Stimulated activated CD8-positive, alpha-beta memory T cell treated with anti-CD3 and anti-CD28 coated beads, Interleukin-15, amount 100 ng/mL, for 1 hour (primary cell): ENCODE results near the gene SLC40A1.
"Not testable (repeated sequence)": the region's sequence is repeated elsewhere in the genome, so short reads cannot be mapped to it uniquely, and the experiment has no call there.

Experiments
- DNase-seq: peaks from one replicate; pipeline ENCODE4 v3.0.0-alpha.2; 2020; ENCODE audit warnings: low read depth

The SLC40A1 gene

GRCh38 chr2:189580658-189581353, at the start of gene SLC40A1:
TSS of gene SLC40A1 (minus strand) at chr2:189580786. CDS start at chr2:189580460, 326 bp downstream.
- DNase-seq: no peak

- DNase-seq: no peak
Observed at GRCh38 chr2:189629531-189630453, 49.2 kb upstream of the SLC40A1 start.

- no peak for DNase-seq
Observed at GRCh38 chr2:189628817-189629530, 48.4 kb upstream of the SLC40A1 start.

DNA sequence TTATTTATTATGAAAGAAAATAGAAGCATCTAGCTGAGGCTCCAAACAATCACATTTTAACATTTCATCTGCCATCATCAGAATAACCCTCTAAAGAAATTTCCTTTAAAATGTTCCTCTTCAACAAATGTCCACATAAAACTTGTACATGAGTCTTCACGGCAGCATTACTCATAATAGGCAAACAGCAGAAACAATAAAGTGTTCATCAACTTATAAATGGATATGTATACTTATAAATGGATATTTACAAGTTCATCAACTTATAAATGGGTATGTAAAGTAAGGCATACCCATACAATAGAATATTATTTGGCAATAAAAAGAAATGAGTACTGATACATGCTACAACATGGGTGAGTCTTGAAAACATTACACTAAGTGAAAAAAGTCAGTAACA, 47.2 kb upstream of the SLC40A1 start:
- no peak for DNase-seq

DNA sequence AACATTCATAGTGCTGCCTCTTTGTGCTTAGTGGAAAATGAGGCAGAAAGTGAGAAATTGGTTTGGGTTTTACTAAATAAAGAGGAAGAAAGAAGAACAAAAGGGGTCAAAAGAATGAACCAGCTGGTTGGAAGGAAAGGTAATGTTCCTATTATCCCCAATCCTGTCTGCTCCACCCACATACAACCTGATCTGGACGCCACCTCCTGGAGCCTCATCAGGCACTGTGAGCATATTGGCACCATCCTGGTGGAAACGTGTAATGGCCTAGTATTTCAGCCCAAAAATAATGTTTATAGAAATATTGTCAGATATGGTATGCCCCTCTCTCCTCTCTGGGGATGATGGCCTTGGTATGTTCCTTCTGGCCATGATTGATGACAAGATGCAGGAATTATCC, 45.0 kb upstream of the SLC40A1 start:
- DNase-seq: no peak

DNA sequence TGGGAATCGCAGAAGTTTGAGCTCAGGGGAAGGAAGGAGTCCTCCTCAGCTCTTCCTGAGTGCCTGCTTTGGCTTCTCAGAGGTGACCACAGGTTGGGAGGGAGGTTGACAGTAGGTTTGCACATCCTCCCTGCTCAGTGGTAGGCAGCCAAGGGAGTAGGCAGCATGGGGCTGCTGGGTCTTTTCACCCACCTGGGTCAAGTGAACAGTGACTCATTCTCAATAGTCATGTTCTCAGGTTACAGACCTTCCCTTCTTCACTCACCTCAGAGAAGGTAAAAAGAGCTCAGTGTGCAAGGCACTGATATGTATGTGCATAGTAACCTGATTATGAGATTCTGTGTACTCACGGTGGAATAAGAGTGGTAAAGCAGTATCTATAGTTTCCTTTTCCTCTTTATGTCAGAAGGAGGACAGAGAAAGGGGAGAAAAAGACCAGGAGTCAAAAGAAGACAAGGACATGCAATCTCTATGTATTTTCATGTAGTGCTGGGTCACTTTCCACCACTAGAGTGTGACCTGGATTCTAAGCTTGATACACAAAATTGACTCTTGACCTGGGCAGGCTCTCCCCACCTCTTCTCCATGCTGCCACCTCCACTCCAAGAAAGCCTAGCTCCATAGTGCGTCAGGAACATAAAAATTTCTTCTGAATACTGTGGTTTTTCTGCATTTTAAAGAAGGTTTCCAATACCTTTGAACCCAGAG, 44.2 kb upstream of the SLC40A1 start:
- no peak for DNase-seq

DNA sequence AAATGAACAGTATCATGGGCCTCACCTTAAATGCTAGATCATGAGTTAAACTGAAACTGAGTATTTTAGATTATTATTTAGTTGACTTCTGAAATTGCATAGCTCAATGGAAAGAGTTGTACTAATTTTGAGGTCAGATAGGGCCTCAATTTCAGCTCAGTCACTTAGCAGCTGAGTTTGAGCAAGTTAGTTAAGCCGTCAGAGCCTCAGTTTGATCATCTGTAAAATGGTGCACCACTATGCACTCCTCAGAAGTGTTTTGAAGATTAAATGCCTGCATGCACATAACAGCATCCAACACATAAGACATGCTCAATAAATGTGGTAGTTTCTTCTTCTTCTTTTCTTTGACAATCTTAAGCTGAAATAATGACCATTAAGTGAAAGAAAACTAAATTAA, 42.5 kb upstream of the SLC40A1 start:
- no peak for DNase-seq

DNA sequence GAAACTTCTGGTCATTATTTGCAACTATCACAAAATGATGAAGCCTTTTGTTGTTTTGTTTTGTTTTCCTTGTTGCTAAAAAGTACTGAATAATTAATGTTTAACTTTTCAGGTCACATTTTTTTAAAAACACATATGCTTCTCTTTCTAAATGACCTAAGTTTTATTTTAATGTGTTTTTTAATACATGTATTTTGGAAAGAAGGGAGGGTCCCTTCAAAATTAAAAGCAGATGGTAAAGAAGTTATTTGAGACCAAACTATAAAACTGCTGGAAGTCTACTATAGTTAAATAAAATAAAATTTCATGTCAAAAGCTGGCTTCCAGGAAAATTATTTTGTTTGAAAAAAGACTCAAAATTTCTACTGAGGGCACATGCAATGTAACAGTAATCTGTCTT, 41.2 kb upstream of the SLC40A1 start:
- DNase-seq: no peak

GRCh38 chr2:189618197-189618596, 37.6 kb upstream of the SLC40A1 start:
- no peak for DNase-seq

DNA sequence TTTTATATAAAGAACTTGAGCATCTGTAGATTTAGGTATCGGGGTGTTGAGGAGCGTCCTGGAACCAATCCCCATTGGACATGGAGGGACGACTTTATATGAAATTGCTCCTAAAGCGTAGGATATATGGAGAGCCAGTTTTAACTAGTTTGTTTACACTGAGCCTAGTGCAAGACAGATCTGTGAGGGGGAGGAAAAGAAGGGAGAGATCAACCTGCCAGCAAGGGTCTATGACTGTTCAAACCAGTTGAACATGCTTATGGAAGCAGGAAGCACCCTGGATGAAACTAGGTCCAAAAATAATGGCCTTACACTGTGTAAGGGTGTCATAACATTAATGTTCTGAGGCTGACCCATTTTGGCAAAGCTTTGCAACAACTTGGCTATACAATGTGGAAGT, 34.0 kb upstream of the SLC40A1 start:
- no peak for DNase-seq

DNA sequence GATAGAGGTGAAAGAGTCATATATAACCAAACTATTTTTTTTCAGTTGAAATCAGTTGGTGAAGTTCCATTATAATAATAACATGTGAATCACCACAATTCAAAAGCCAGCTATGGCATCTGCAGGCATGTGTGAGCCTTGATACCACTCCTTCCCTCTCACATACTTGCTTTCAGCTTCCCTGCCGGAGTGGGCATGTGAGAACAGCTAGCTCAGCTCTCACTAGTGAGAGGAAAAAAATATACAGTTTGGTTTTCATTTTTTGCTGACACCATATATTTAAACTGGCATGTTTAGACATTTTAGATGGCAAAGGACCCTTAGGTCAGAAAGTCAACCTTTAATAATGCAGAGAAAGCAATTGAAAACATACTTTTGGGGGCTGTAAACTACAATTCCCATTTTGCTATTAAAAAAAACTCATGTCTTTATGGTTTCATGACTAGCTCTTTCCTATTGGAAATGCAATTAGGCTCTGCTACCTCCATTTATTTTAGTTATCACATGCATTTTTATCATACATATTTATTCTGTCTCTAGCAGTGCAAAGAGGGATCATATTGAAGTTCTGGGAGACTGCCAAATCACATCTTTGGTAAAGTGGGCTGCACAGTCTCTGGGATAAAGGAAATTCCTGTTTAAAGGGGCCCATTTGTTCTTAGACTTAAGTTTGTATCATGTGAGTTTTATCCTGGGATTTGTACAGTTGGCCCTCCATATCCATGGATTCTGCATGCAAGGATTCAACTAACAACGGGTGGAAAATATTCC, 33.2 kb upstream of the SLC40A1 start:
- DNase-seq: no peak

DNA sequence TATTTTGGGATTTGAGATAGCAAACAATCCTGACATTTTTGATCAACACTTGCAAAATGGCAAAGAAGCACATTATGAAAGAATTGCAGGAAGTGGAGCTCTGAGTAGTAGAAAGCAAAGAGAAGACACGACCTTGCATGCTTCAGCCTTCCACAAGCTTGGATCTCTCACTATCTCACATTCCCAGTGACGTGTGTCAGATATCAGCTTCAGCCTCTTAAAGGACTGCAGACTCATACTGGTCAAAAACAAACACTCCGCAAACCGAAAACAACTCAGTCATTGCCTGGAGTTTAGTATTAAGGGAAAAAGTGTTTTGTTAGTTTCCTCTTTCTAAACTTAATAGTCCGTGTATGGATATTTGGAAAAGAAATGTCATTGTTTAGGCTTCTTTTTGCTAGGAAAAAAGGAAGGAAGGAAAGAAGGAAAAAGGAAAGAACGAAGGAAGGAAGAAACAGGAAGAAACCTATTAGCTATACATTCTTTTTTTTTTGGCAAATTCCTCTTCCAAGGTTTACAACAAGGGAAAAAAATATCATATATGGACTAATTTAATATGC, 32.6 kb upstream of the SLC40A1 start:
- DNase-seq: no peak

DNA sequence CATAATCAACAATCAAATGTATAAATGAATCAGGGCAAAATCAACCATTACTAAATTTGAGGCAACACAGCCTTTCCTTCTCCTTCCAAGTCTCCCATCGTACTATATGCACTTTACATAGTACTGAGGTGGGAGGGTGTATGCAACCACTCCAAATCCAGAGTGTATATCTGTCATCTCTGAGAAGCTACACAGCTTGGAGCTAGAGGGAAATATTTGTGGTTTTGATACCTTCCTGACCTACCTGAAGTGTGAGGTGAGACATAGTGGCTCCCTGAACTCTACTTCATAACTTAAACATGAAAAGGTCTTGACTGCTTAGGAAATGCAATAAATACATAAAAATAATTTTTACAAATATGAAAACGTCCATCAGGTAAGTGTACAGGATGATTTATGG, 30.1 kb upstream of the SLC40A1 start:
- no peak for DNase-seq

GRCh38 chr2:189609853-189610252, 29.3 kb upstream of the SLC40A1 start:
- no peak for DNase-seq

- DNase-seq: no peak
Observed at GRCh38 chr2:189609423-189609816, 28.8 kb upstream of the SLC40A1 start.

- DNase-seq: no peak
Observed at GRCh38 chr2:189608795-189609422, 28.3 kb upstream of the SLC40A1 start.

DNA sequence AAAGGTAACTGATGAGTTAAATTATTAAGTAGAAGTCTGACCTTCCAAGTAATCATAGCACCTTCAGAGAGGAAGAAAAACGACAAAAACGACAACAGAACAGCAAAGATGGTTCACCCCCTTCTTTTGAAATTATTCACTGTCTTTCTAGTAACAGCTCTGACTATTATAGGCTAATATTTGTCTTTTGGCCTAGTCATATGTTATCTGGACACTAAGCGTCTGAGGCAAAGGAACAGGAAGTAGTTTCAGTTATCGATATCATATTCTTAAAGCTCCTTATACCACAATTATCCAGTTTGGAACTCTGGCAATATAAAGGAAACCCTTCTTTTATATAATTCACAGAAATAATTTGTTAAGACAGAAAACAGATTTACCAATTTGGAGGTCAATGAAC, 27.6 kb upstream of the SLC40A1 start:
- DNase-seq: no peak

GRCh38 chr2:189602233-189602632, 21.6 kb upstream of the SLC40A1 start:
- DNase-seq: no peak

- not testable (repeated sequence) for DNase-seq
Observed at GRCh38 chr2:189601652-189602051, 21.1 kb upstream of the SLC40A1 start.

DNA sequence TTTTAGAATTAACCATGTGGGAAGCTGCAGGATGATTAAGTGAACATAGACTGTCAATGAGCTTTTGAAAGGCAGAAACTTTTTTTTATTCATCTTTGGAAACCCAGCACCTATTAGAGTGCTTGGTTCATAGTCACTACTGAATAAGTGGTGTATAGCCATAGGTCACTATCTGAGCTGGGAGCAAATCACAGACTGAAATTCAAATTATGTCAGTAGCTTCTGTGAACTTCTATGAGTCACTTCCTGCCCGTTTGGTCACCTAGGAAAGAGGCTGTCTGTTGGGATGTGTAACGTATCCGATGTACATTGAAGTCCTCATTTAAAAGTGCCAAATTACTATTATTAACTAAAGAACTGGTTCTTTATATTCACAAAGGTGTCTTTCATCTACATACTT, 20.5 kb upstream of the SLC40A1 start:
- DNase-seq: no peak
